Measurements from ENCODE around the gene CNTN2. TPM values are rescaled to one million over a fixed set of nuclear protein-coding genes. Genes with fewer than 3 reads are reported as not detected.

The CNTN2 gene
- total RNA-seq, 1 donor from 2014 or later: 2.0 TPM

Other genes with a start within 250 kb of the CNTN2 start
- 1.4 TPM for gene NFASC, start 172.3 kb upstream of the CNTN2 start, total RNA-seq
- 0.79 TPM for gene TMEM81, start 41.2 kb downstream of the CNTN2 start, total RNA-seq
- gene RBBP5, start 78.8 kb downstream of the CNTN2 start, total RNA-seq: 14.0 TPM
- 13.4 TPM for gene DSTYK, start 168.5 kb downstream of the CNTN2 start, total RNA-seq
- 16.5 TPM for gene TMCC2, start 184.7 kb downstream of the CNTN2 start, total RNA-seq